ENCODE data around the gene NUDT8.
"Not testable (repeated sequence)": the region's sequence is repeated elsewhere in the genome, so short reads cannot be mapped to it uniquely, and the experiment has no call there.

NUDT8 gene

GRCh38 chr11:67640021-67640757 lies 10.5 kb upstream of the NUDT8 start:
- Histone ChIP-seq H3K4me3 (ENCODE audit: low read depth, low read length) (no peak overlapping the region), H3K9ac (ENCODE audit: low read depth, low read length) (no peak overlapping the region), H3K36me3 (ENCODE audit: control insufficient read depth, insufficient read depth, low read length) (no peaks in the 10 kb centered on the region), H3K4me1 (ENCODE audit: control insufficient read depth, insufficient read depth, low read length) (no peaks in the 10 kb centered on the region), H3K27ac (ENCODE audit: low read depth, low read length) (no peak overlapping the region), H3K9me3 (ENCODE audit: control insufficient read depth, insufficient read depth, low read length) (no peaks in the 10 kb centered on the region), H3K27me3 (ENCODE audit: control insufficient read depth, insufficient read depth, low read length) (peaks cover 17% of the 10 kb centered on the region)

GRCh38 chr11:67639438-67639859 lies 9.7 kb upstream of the NUDT8 start, which contains the start of gene TBX10:
TSS of gene TBX10 (minus strand) at chr11:67639763. CDS start at chr11:67639472, 291 bp downstream.
- no peak within 1 kb of the TSS for H3K9ac ChIP-seq (ENCODE audit: low read depth, low read length)
- H3K4me1 ChIP-seq (ENCODE audit: control insufficient read depth, insufficient read depth, low read length): no peaks in the 10 kb centered on the region
- no peaks in the 10 kb centered on the region for H3K9me3 ChIP-seq (ENCODE audit: control insufficient read depth, insufficient read depth, low read length)
- H3K36me3 ChIP-seq (ENCODE audit: control insufficient read depth, insufficient read depth, low read length): no peaks in the 10 kb centered on the region
- H3K27ac ChIP-seq (ENCODE audit: low read depth, low read length): no peak within 1 kb of the TSS
- no peak within 1 kb of the TSS for H3K4me3 ChIP-seq (ENCODE audit: low read depth, low read length)
- H3K27me3 ChIP-seq (ENCODE audit: control insufficient read depth, insufficient read depth, low read length): peaks cover 17% of the 10 kb centered on the region

- no peak overlapping the region for H3K9ac ChIP-seq (ENCODE audit: low read depth, low read length)
- peaks cover 17% of the 10 kb centered on the region for H3K27me3 ChIP-seq (ENCODE audit: control insufficient read depth, insufficient read depth, low read length)
- no peak overlapping the region for H3K27ac ChIP-seq (ENCODE audit: low read depth, low read length)
- H3K4me3 ChIP-seq (ENCODE audit: low read depth, low read length): no peak overlapping the region
- no peaks in the 10 kb centered on the region for H3K36me3 ChIP-seq (ENCODE audit: control insufficient read depth, insufficient read depth, low read length)
- H3K4me1 ChIP-seq (ENCODE audit: control insufficient read depth, insufficient read depth, low read length): no peaks in the 10 kb centered on the region
- no peaks in the 10 kb centered on the region for H3K9me3 ChIP-seq (ENCODE audit: control insufficient read depth, insufficient read depth, low read length)
Observed at GRCh38 chr11:67638535-67639437, 9.0 kb upstream of the NUDT8 start.

GRCh38 chr11:67637441-67637840 lies 7.7 kb upstream of the NUDT8 start:
- not testable (repeated sequence) for H3K9ac ChIP-seq (ENCODE audit: low read depth, low read length); H3K4me1 ChIP-seq (ENCODE audit: control insufficient read depth, insufficient read depth, low read length); H3K27ac ChIP-seq (ENCODE audit: low read depth, low read length); H3K9me3 ChIP-seq (ENCODE audit: control insufficient read depth, insufficient read depth, low read length); H3K36me3 ChIP-seq (ENCODE audit: control insufficient read depth, insufficient read depth, low read length); H3K4me3 ChIP-seq (ENCODE audit: low read depth, low read length)
- peaks cover 17% of the 10 kb centered on the region for H3K27me3 ChIP-seq (ENCODE audit: control insufficient read depth, insufficient read depth, low read length)

- H3K4me1 ChIP-seq (ENCODE audit: control insufficient read depth, insufficient read depth, low read length): no peaks in the 10 kb centered on the region
- H3K9me3 ChIP-seq (ENCODE audit: control insufficient read depth, insufficient read depth, low read length): no peaks in the 10 kb centered on the region
- no peak overlapping the region for H3K4me3 ChIP-seq (ENCODE audit: low read depth, low read length)
- H3K27ac ChIP-seq (ENCODE audit: low read depth, low read length): no peak overlapping the region
- no peaks in the 10 kb centered on the region for H3K36me3 ChIP-seq (ENCODE audit: control insufficient read depth, insufficient read depth, low read length)
- H3K27me3 ChIP-seq (ENCODE audit: control insufficient read depth, insufficient read depth, low read length): peaks cover 17% of the 10 kb centered on the region
- H3K9ac ChIP-seq (ENCODE audit: low read depth, low read length): no peak overlapping the region
Observed at GRCh38 chr11:67636962-67637361, 7.2 kb upstream of the NUDT8 start.

GRCh38 chr11:67635231-67635521 lies 5.4 kb upstream of the NUDT8 start:
- no peaks in the 10 kb centered on the region for H3K36me3 ChIP-seq (ENCODE audit: control insufficient read depth, insufficient read depth, low read length)
- H3K4me1 ChIP-seq (ENCODE audit: control insufficient read depth, insufficient read depth, low read length): peaks cover 8% of the 10 kb centered on the region; the same call in 1 of the 2 replicates
- no peaks in the 10 kb centered on the region for H3K9me3 ChIP-seq (ENCODE audit: control insufficient read depth, insufficient read depth, low read length)
- H3K4me3 ChIP-seq (ENCODE audit: low read depth, low read length): no peak overlapping the region
- no peak overlapping the region for H3K9ac ChIP-seq (ENCODE audit: low read depth, low read length)
- H3K27ac ChIP-seq (ENCODE audit: low read depth, low read length): no peak overlapping the region
- peaks cover 7% of the 10 kb centered on the region for H3K27me3 ChIP-seq (ENCODE audit: control insufficient read depth, insufficient read depth, low read length)

GRCh38 chr11:67634366-67635230 lies 4.9 kb upstream of the NUDT8 start:
- H3K4me3 ChIP-seq (ENCODE audit: low read depth, low read length): no peak overlapping the region
- H3K27ac ChIP-seq (ENCODE audit: low read depth, low read length): no peak overlapping the region
- H3K9ac ChIP-seq (ENCODE audit: low read depth, low read length): no peak overlapping the region
- peaks cover 8% of the 10 kb centered on the region; the same call in 1 of the 2 replicates for H3K4me1 ChIP-seq (ENCODE audit: control insufficient read depth, insufficient read depth, low read length)
- H3K27me3 ChIP-seq (ENCODE audit: control insufficient read depth, insufficient read depth, low read length): peaks cover 3% of the 10 kb centered on the region
- H3K36me3 ChIP-seq (ENCODE audit: control insufficient read depth, insufficient read depth, low read length): no peaks in the 10 kb centered on the region
- no peaks in the 10 kb centered on the region for H3K9me3 ChIP-seq (ENCODE audit: control insufficient read depth, insufficient read depth, low read length)

- Histone ChIP-seq H3K4me3 (ENCODE audit: low read depth, low read length) (no peak overlapping the region), H3K9me3 (ENCODE audit: control insufficient read depth, insufficient read depth, low read length) (no peaks in the 10 kb centered on the region), H3K36me3 (ENCODE audit: control insufficient read depth, insufficient read depth, low read length) (no peaks in the 10 kb centered on the region), H3K27ac (ENCODE audit: low read depth, low read length) (no peak overlapping the region), H3K27me3 (ENCODE audit: control insufficient read depth, insufficient read depth, low read length) (no peaks in the 10 kb centered on the region; the same call in 1 of the 2 replicates), H3K9ac (ENCODE audit: low read depth, low read length) (no peak overlapping the region), H3K4me1 (ENCODE audit: control insufficient read depth, insufficient read depth, low read length) (peaks cover 11% of the 10 kb centered on the region; the same call in 1 of the 2 replicates)
Observed at GRCh38 chr11:67633758-67634365, 4.1 kb upstream of the NUDT8 start.

- no peak overlapping the region for H3K4me3 ChIP-seq (ENCODE audit: low read depth, low read length)
- H3K36me3 ChIP-seq (ENCODE audit: control insufficient read depth, insufficient read depth, low read length): no peaks in the 10 kb centered on the region
- no peaks in the 10 kb centered on the region for H3K9me3 ChIP-seq (ENCODE audit: control insufficient read depth, insufficient read depth, low read length)
- no peak overlapping the region for H3K9ac ChIP-seq (ENCODE audit: low read depth, low read length)
- peaks cover 11% of the 10 kb centered on the region; the same call in 1 of the 2 replicates for H3K4me1 ChIP-seq (ENCODE audit: control insufficient read depth, insufficient read depth, low read length)
- H3K27me3 ChIP-seq (ENCODE audit: control insufficient read depth, insufficient read depth, low read length): no peaks in the 10 kb centered on the region
- H3K27ac ChIP-seq (ENCODE audit: low read depth, low read length): no peak overlapping the region
Observed at GRCh38 chr11:67632982-67633755, 3.4 kb upstream of the NUDT8 start.
